T-helper 17 cell (primary cell): Measurements from ENCODE around the gene MAD2L1BP. TPM values are rescaled to one million over a fixed set of nuclear protein-coding genes. Genes with fewer than 3 reads are reported as not detected.

Experiments
- ATAC-seq: fragments of 150-1000 bp; cut with Tn5 transposase; 2 replicates; pipeline ENCODE4 v1.10.0; 2021; ENCODE audit warnings: mild to moderate bottlenecking, moderate library complexity
- DNase-seq, 3 donors: peaks; one replicate each; pipeline versions ENCODE4 v3.0.0 to v3.0.0-alpha.2; 2020 to 2021
- H3K9me3 ChIP-seq: one replicate; pipeline ENCODE4 v1.7.0; 2013; ENCODE audit warnings: low read length, mild to moderate bottlenecking; ENCODE audit not compliant: control insufficient read depth, poor library complexity, severe bottlenecking
- H3K27ac Mint-ChIP-seq: one replicate; pipeline ENCODE4 v1.8.0; 2022; ENCODE audit warnings: mild to moderate bottlenecking, moderate library complexity, mixed read lengths
- H3K27me3 Mint-ChIP-seq: one replicate; pipeline ENCODE4 v1.8.0; 2022; ENCODE audit warnings: mixed read lengths
- H3K36me3 Mint-ChIP-seq: one replicate; pipeline ENCODE4 v1.8.0; 2022; ENCODE audit warnings: low read depth, mixed read lengths
- H3K4me1 Mint-ChIP-seq: one replicate; pipeline ENCODE4 v1.8.0; 2022; ENCODE audit warnings: mild to moderate bottlenecking, mixed read lengths
- H3K4me3 Mint-ChIP-seq: one replicate; pipeline ENCODE4 v1.8.0; 2022; ENCODE audit warnings: mild to moderate bottlenecking, moderate library complexity, mixed read lengths
- total RNA-seq, 4 donors: library from RNA in 2 of 4; stranded (reverse) in 2 of 4; gene quantifications; one replicate each; pipeline ENCODE4 v1.2.3 and lab custom pipeline; 2022 to 2026

The MAD2L1BP gene
- total RNA-seq, 2 donors from 2014 or later = 17.1 to 30.5 TPM

- H3K9me3 ChIP-seq = no peaks in the 10 kb centered on the region
- Mint-ChIP-seq H3K27me3 (no peaks in the 10 kb centered on the region), H3K4me3 (no peak overlapping the region), H3K27ac (peak overlapping the region; percentile 60), H3K4me1 (no peaks in the 10 kb centered on the region), H3K36me3 (peaks cover 5% of the 10 kb centered on the region)
- no peak for DNase-seq
- no peak for ATAC-seq
Observed at GRCh38 chr6:43616725-43617472, 18.7 kb upstream of the MAD2L1BP start.

- H3K4me3 Mint-ChIP-seq = no peak overlapping the region
- no peaks in the 10 kb centered on the region for H3K27me3 Mint-ChIP-seq
- peaks cover 10% of the 10 kb centered on the region for H3K4me1 Mint-ChIP-seq
- H3K36me3 Mint-ChIP-seq = peaks cover 3% of the 10 kb centered on the region
- no peaks in the 10 kb centered on the region for H3K9me3 ChIP-seq
- no peak for ATAC-seq
- DNase-seq = no peak
- no peak overlapping the region for H3K27ac Mint-ChIP-seq
Observed at GRCh38 chr6:43621078-43621835, 14.4 kb upstream of the MAD2L1BP start.

- ATAC-seq (no peak), DNase-seq (no peak)
- no peak overlapping the region for H3K27ac Mint-ChIP-seq
- H3K4me3 Mint-ChIP-seq = no peak overlapping the region
- H3K4me1 Mint-ChIP-seq = peaks cover 15% of the 10 kb centered on the region
- peaks cover 3% of the 10 kb centered on the region for H3K36me3 Mint-ChIP-seq
- no peaks in the 10 kb centered on the region for H3K27me3 Mint-ChIP-seq
- no peaks in the 10 kb centered on the region for H3K9me3 ChIP-seq
Observed at GRCh38 chr6:43621836-43622180, 13.8 kb upstream of the MAD2L1BP start.

- Mint-ChIP-seq H3K27ac (peak overlapping the region; percentile 71), H3K4me3 (no peak overlapping the region), H3K36me3 (peaks cover 3% of the 10 kb centered on the region), H3K27me3 (no peaks in the 10 kb centered on the region), H3K4me1 (peaks cover 20% of the 10 kb centered on the region)
- DNase-seq (no peak), ATAC-seq (no peak)
- no peaks in the 10 kb centered on the region for H3K9me3 ChIP-seq
Observed at GRCh38 chr6:43622541-43622940, 13.1 kb upstream of the MAD2L1BP start.

- no peak for DNase-seq
- peaks cover 26% of the 10 kb centered on the region for H3K4me1 Mint-ChIP-seq
- peak overlapping the region; percentile 92 for H3K27ac Mint-ChIP-seq
Observed at GRCh38 chr6:43623880-43624785, 11.5 kb upstream of the MAD2L1BP start.

GRCh38 chr6:43624786-43625288, 10.8 kb upstream of the MAD2L1BP start:
- ATAC-seq (no peak), DNase-seq (no peak)
- peaks cover 29% of the 10 kb centered on the region for H3K4me1 Mint-ChIP-seq
- H3K4me3 Mint-ChIP-seq = no peak overlapping the region
- H3K27ac Mint-ChIP-seq = peak overlapping the region; percentile 92
- H3K36me3 Mint-ChIP-seq = peaks cover 3% of the 10 kb centered on the region
- no peaks in the 10 kb centered on the region for H3K9me3 ChIP-seq
- H3K27me3 Mint-ChIP-seq = no peaks in the 10 kb centered on the region

More at GRCh38 chr6:43623880-43624785, 11.5 kb upstream of the MAD2L1BP start:
- ATAC-seq = no peak
- Mint-ChIP-seq H3K4me3 (no peak overlapping the region), H3K36me3 (peaks cover 3% of the 10 kb centered on the region), H3K27me3 (no peaks in the 10 kb centered on the region)
- H3K9me3 ChIP-seq = no peaks in the 10 kb centered on the region

- Mint-ChIP-seq H3K27ac (peak overlapping the region; percentile 92), H3K4me3 (no peak overlapping the region), H3K4me1 (peaks cover 32% of the 10 kb centered on the region), H3K36me3 (peaks cover 3% of the 10 kb centered on the region), H3K27me3 (no peaks in the 10 kb centered on the region)
- DNase-seq (no peak), ATAC-seq (no peak)
- H3K9me3 ChIP-seq = no peaks in the 10 kb centered on the region
Observed at GRCh38 chr6:43625393-43625992, 10.1 kb upstream of the MAD2L1BP start.

GRCh38 chr6:43627008-43627825, 8.4 kb upstream of the MAD2L1BP start:
- Mint-ChIP-seq H3K4me3 (peak overlapping the region; percentile 75), H3K4me1 (peaks cover 32% of the 10 kb centered on the region), H3K27me3 (no peaks in the 10 kb centered on the region), H3K27ac (peak overlapping the region; percentile 92), H3K36me3 (peaks cover under 1% of the 10 kb centered on the region)
- H3K9me3 ChIP-seq = no peaks in the 10 kb centered on the region
- DNase-seq (no peak), ATAC-seq (no peak)

- DNase-seq (peak in 2 of 3 donors; percentile 31 to 38), ATAC-seq (peak; percentile 18)
- Mint-ChIP-seq H3K27ac (peak overlapping the region; percentile 92), H3K4me3 (peak overlapping the region; percentile 98), H3K36me3 (no peaks in the 10 kb centered on the region), H3K27me3 (no peaks in the 10 kb centered on the region), H3K4me1 (peaks cover 32% of the 10 kb centered on the region)
- no peaks in the 10 kb centered on the region for H3K9me3 ChIP-seq
Observed at GRCh38 chr6:43628393-43629103, 7.1 kb upstream of the MAD2L1BP start.

- H3K9me3 ChIP-seq = no peaks in the 10 kb centered on the region
- Mint-ChIP-seq H3K4me1 (peaks cover 33% of the 10 kb centered on the region), H3K27me3 (no peaks in the 10 kb centered on the region), H3K4me3 (peak within 1 kb of the TSS; percentile 98), H3K36me3 (no peaks in the 10 kb centered on the region), H3K27ac (peak within 1 kb of the TSS; percentile 92)
- DNase-seq = peak; percentile 91 to 93 (median 91)
- ATAC-seq = peak; percentile 89
Observed at GRCh38 chr6:43629104-43629504, 6.5 kb upstream of the MAD2L1BP start, which contains the start of gene GTPBP2. GTPBP2 (minus strand) TSS chr6:43629264; CDS start chr6:43629162, 102 bp downstream.

GRCh38 chr6:43629505-43630300, 5.9 kb upstream of the MAD2L1BP start:
- Mint-ChIP-seq H3K4me3 (peak overlapping the region; percentile 98), H3K36me3 (no peaks in the 10 kb centered on the region), H3K27ac (peak overlapping the region; percentile 92), H3K4me1 (peaks cover 34% of the 10 kb centered on the region), H3K27me3 (no peaks in the 10 kb centered on the region)
- DNase-seq (peak; percentile 78 to 86 (median 84)), ATAC-seq (peak; percentile 75)
- no peaks in the 10 kb centered on the region for H3K9me3 ChIP-seq
